Psoas muscle (tissue), 8 donors: ENCODE results near the gene CIDEB. TPM values are rescaled to one million over a fixed set of nuclear protein-coding genes. Genes with fewer than 3 reads are reported as not detected.

Experiments
- ATAC-seq, 4 donors: fragments of 200-7000 bp; cut with Tn5 transposase; one replicate each; pipeline ENCODE4 v1.9.1; 2020; ENCODE audit warnings: moderate library complexity in 3 of 4, mild to moderate bottlenecking in 2 of 4
- DNase-seq, 2 donors: peaks; one replicate each; pipeline ENCODE4 v3.0.0-alpha.2; 2020
- H3K27ac ChIP-seq: fragments of 200-600 bp; one replicate; pipeline ENCODE4 v1.8.0; 2022
- H3K27me3 ChIP-seq, 3 donors: fragments of 200-600 bp in 1 of 3; one replicate each; pipeline versions ENCODE4 v1.6.1 to v1.8.0; 2013 to 2022; ENCODE audit warnings: low read length in 2 of 3, mild to moderate bottlenecking in 2 of 3, moderate library complexity in 1 of 3; ENCODE audit not compliant: insufficient read depth in 3 of 3
- H3K36me3 ChIP-seq, 2 donors: fragments of 200-600 bp in 1 of 2; one replicate each; pipeline versions ENCODE4 v1.6.1 to v1.8.0; 2013 to 2022; ENCODE audit warnings: low read depth in 1 of 2, mild to moderate bottlenecking in 1 of 2, moderate library complexity in 1 of 2; ENCODE audit not compliant: insufficient read depth in 1 of 2
- H3K4me1 ChIP-seq: fragments of 200-600 bp; one replicate; pipeline ENCODE4 v1.8.0; 2022
- H3K4me3 ChIP-seq: fragments of 200-600 bp; one replicate; pipeline ENCODE4 v1.8.0; 2022; ENCODE audit warnings: mild to moderate bottlenecking
- H3K9me3 ChIP-seq: fragments of 200-600 bp; one replicate; pipeline ENCODE4 v1.8.0; 2022
- WGBS, 3 donors: extraction: QIAGEN DNeasy Blood & Tissue Kit; methylation state at CpG; one replicate each; pipeline versions ENCODE4 v1.1.6 to v1.1.7; 2013; 5-methylcytosine and 5-hydroxymethylcytosine counted together
- intact Hi-C, 2 donors: fragments of 100-400 bp; cut with DNase I; formaldehyde crosslinking; loops; one replicate each; pipeline versions ENCODE4 v1.11.0 to v1.14.2; 2022
- polyA plus RNA-seq, 3 donors: library from polyadenylated mRNA; stranded (reverse); fragments of 200-250 nt; gene quantifications; one replicate each; pipeline ENCODE4 v1.2.3, GENCODE V29; 2013
- total RNA-seq, 4 donors: library from RNA; stranded (reverse); fragmentation: NEBNext Ultra II Directional in 2 of 4; extraction: Animal tissue kit (Norgen Biotek cat#: 25700) in 2 of 4; gene quantifications; one replicate each; pipeline versions ENCODE4 v1.2.1 to v1.2.4, GENCODE V29; 2021 to 2023
- TF ChIP-seq, protein P1 (sequence below): fragments of 200-600 bp; IDR thresholded peaks from one replicate; pipeline ENCODE4 v1.8.0; 2022; ENCODE audit warnings: antibody characterized with exemption
- donor health status: healthy with polysubstance abuse.
- donor health status: DM: no; HTN: no; CAD: no; lungs with moderate emphysema.
- donor health status: Bipolar disorder and iron deficiency.
- donor health status: healthy.
- donor health status: DM: yes; HTN: yes; CAD: no.
- donor health status: DM: no; HTN: no; CAD: no.
- donor health status: DM: no; HTN: no; CAD: no.
- donor health status: DM: yes; HTN: yes; CAD: no.

The CIDEB gene
- total and polyA plus RNA-seq, 7 donors: 0.95 to 2.5 (median 1.7) TPM

DNA sequence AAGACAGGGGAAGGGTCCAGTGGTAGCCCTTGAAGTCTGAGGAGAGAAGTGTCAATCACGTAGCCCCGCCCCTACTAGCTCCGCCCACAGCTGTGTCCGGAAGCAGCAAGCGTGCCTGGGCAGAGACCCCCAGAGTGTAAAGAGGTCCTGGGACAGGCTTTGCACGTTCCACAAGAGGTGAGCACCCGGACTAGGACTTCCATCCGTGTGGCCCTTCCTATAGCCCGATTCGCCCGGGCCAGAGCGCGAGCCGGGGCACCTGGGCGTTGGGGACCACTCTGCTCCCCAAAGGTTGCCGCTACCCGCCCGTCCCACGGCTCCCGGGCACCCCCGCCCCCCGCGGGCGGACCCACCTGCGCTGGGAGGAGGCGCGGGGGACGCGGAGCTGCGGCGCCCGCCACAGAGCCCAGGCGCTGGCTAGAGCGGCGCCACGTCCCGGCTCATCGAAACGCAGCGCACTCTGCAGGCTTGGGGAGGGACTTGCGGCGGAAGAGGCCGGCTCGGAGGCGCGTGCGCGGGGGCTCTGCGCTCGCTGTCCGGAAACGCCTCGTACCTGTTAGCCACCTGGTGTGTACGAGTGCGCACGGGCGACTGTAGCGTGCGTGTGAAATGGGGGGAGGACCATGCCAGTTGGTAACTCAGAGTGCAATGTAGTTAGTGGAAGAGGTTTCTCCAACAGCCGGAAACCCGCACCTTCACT is 36.5 kb downstream of the CIDEB start, which contains the start of gene RABGGTA:
Gene RABGGTA (minus strand): TSS at position 464 of the 700 bp plus-strand sequence. CDS start 482 bp downstream, outside the sequence.
- Histone ChIP-seq H3K4me1 (no peaks in the 10 kb centered on the region), H3K27me3 (no peaks in the 10 kb centered on the region), H3K4me3 (peak within 1 kb of the TSS; percentile 74), H3K36me3 (peaks cover 8 to 36% of the 10 kb centered on the region in 2 donors), H3K9me3 (no peaks in the 10 kb centered on the region), H3K27ac (peak within 1 kb of the TSS; percentile 92)
- TF ChIP-seq, protein P1, sequence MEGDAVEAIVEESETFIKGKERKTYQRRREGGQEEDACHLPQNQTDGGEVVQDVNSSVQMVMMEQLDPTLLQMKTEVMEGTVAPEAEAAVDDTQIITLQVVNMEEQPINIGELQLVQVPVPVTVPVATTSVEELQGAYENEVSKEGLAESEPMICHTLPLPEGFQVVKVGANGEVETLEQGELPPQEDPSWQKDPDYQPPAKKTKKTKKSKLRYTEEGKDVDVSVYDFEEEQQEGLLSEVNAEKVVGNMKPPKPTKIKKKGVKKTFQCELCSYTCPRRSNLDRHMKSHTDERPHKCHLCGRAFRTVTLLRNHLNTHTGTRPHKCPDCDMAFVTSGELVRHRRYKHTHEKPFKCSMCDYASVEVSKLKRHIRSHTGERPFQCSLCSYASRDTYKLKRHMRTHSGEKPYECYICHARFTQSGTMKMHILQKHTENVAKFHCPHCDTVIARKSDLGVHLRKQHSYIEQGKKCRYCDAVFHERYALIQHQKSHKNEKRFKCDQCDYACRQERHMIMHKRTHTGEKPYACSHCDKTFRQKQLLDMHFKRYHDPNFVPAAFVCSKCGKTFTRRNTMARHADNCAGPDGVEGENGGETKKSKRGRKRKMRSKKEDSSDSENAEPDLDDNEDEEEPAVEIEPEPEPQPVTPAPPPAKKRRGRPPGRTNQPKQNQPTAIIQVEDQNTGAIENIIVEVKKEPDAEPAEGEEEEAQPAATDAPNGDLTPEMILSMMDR: peak; percentile 70
- peak; percentile 95 to 98 (median 98) for ATAC-seq
- intact Hi-C loops: loop anchor here in 1 of 2 donors (2.0 kb wide), 1 partner anchor 28 kb away; the partner anchor contains the start of gene TINF2
- peak; percentile 86 to 92 for DNase-seq
- WGBS, 3 donors: 0 to 1% (median 1%) methylated on average over 51 to 61 of the region's 61 CpGs

- Histone ChIP-seq H3K27ac (peak overlapping the region; percentile 92), H3K27me3 (no peaks in the 10 kb centered on the region), H3K36me3 (peaks cover 8 to 43% of the 10 kb centered on the region in 2 donors), H3K4me1 (no peaks in the 10 kb centered on the region), H3K4me3 (peak overlapping the region; percentile 74), H3K9me3 (no peaks in the 10 kb centered on the region)
- TF ChIP-seq, protein P1: no peak
- DNase-seq (no peak), ATAC-seq (peak in 1 of 4 donors; percentile 34)
- WGBS, 3 donors: 14 to 17% (median 16%) methylated on average over 13 of the region's 13 CpGs
- intact Hi-C loops: loop anchor here in 1 of 2 donors (2.0 kb wide), 1 partner anchor 28 kb away; the partner anchor contains the start of gene TINF2
Measured at GRCh38 chr14:24270537-24271133, 37.1 kb downstream of the CIDEB start.

GRCh38 chr14:24269910-24270536 is 37.8 kb downstream of the CIDEB start:
- 90 to 93% (median 90%) methylated on average over 14 of the region's 14 CpGs for WGBS, 3 donors
- H3K36me3 ChIP-seq: peaks cover 8 to 47% of the 10 kb centered on the region in 2 donors
- intact Hi-C loops: loop anchor here in 1 of 2 donors (2.0 kb wide), 1 partner anchor 27 kb away; the partner anchor contains the start of gene TINF2
- H3K9me3 ChIP-seq: no peaks in the 10 kb centered on the region
- ATAC-seq: no peak
- DNase-seq: no peak
- H3K27me3 ChIP-seq: no peaks in the 10 kb centered on the region
- H3K4me3 ChIP-seq: no peak overlapping the region
- H3K4me1 ChIP-seq: no peaks in the 10 kb centered on the region
- TF ChIP-seq, protein P1: no peak
- H3K27ac ChIP-seq: no peak overlapping the region

DNA sequence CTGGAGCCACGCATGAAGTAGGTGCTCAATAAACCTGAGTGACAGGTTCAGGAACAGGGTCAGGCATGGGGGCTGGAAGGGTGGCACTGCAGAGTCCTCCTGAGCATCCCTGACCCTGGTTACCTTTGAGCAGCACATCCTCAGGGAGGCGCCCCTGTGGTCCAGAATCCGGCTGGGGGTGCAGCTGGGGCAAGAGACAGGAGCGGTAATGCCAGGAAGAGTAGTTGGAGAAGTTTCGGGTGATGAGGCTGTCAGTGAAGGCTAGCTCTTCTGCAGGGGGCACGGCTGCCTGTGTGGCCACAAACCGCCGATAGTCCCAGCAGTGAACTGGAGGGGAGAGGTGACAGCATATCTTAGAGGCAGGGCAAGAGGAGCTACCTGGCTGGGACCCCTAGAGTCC is 38.4 kb downstream of the CIDEB start:
- Histone ChIP-seq H3K9me3 (no peaks in the 10 kb centered on the region), H3K36me3 (peaks cover 8 to 47% of the 10 kb centered on the region in 2 donors), H3K27ac (no peak overlapping the region), H3K4me1 (no peaks in the 10 kb centered on the region), H3K27me3 (no peaks in the 10 kb centered on the region), H3K4me3 (no peak overlapping the region)
- WGBS, 3 donors: 89 to 94% (median 91%) methylated on average over 8 of the region's 8 CpGs
- intact Hi-C loops: no loop called here
- DNase-seq (no peak), ATAC-seq (no peak)
- TF ChIP-seq, protein P1: no peak
